IPS-20b (cell line): ENCODE measurements around the gene MYO19.

Experiments used
- H3K27ac ChIP-seq: one replicate; pipeline ENCODE4 v1.5.1; 2013; ENCODE audit warnings: low read length
- H3K27me3 ChIP-seq: 2 replicates; pipeline ENCODE4 v1.6.1; 2013; ENCODE audit warnings: mild to moderate bottlenecking, low read length, inconsistent platforms; ENCODE audit not compliant: insufficient read depth
- H3K36me3 ChIP-seq: 2 replicates; pipeline ENCODE4 v1.6.1; 2013; ENCODE audit warnings: low read depth, mild to moderate bottlenecking, inconsistent platforms, low read length, moderate library complexity; ENCODE audit not compliant: insufficient read depth
- H3K4me1 ChIP-seq: 2 replicates; pipeline ENCODE4 v1.6.1; 2013; ENCODE audit warnings: mild to moderate bottlenecking, control low read depth, inconsistent platforms, low read length, moderate library complexity; ENCODE audit not compliant: insufficient read depth
- H3K4me3 ChIP-seq: 2 replicates; pipeline ENCODE4 v1.5.1; 2013; ENCODE audit warnings: mild to moderate bottlenecking, low read length, inconsistent platforms
- H3K9ac ChIP-seq: 2 replicates; pipeline ENCODE4 v1.6.1; 2013; ENCODE audit warnings: low read depth, mild to moderate bottlenecking, inconsistent platforms, low read length, moderate library complexity
- H3K9me3 ChIP-seq: 2 replicates; pipeline ENCODE4 v1.6.1; 2013; ENCODE audit warnings: mild to moderate bottlenecking, low read depth, low read length, inconsistent platforms; ENCODE audit not compliant: insufficient read depth

Gene MYO19

GRCh38 chr17:36475346-36475970, 59.2 kb downstream of the MYO19 start:
- Histone ChIP-seq H3K36me3 (no peaks in the 10 kb centered on the region), H3K4me3 (no peak overlapping the region), H3K9me3 (no peaks in the 10 kb centered on the region), H3K27ac (no peak overlapping the region), H3K9ac (no peak overlapping the region), H3K4me1 (no peaks in the 10 kb centered on the region), H3K27me3 (peaks cover 11% of the 10 kb centered on the region)

GRCh38 chr17:36474571-36474970, 60.1 kb downstream of the MYO19 start:
- peaks cover 12% of the 10 kb centered on the region for H3K27me3 ChIP-seq

GRCh38 chr17:36470499-36470898, 64.2 kb downstream of the MYO19 start:
- Histone ChIP-seq H3K9ac (no peak overlapping the region), H3K4me1 (no peaks in the 10 kb centered on the region), H3K27ac (no peak overlapping the region), H3K9me3 (no peaks in the 10 kb centered on the region), H3K36me3 (no peaks in the 10 kb centered on the region), H3K4me3 (no peak overlapping the region), H3K27me3 (peaks cover 31% of the 10 kb centered on the region)

More at GRCh38 chr17:36474571-36474970, 60.1 kb downstream of the MYO19 start:
- Histone ChIP-seq H3K9me3 (no peaks in the 10 kb centered on the region), H3K36me3 (no peaks in the 10 kb centered on the region), H3K9ac (no peak overlapping the region), H3K27ac (no peak overlapping the region), H3K4me3 (no peak overlapping the region), H3K4me1 (no peaks in the 10 kb centered on the region)

- H3K27me3 ChIP-seq, result peaks cover 39% of the 10 kb centered on the region
- H3K36me3 ChIP-seq, result no peaks in the 10 kb centered on the region
- H3K27ac ChIP-seq, result no peak overlapping the region
- H3K9me3 ChIP-seq, result no peaks in the 10 kb centered on the region
- no peak overlapping the region for H3K4me3 ChIP-seq
- no peaks in the 10 kb centered on the region for H3K4me1 ChIP-seq
- no peak overlapping the region for H3K9ac ChIP-seq
These were observed 64.9 kb downstream of the MYO19 start for GRCh38 chr17:36469733-36470132.

GRCh38 chr17:36468903-36469635, 65.6 kb downstream of the MYO19 start:
- no peaks in the 10 kb centered on the region for H3K9me3 ChIP-seq
- no peak overlapping the region for H3K9ac ChIP-seq
- peaks cover 40% of the 10 kb centered on the region for H3K27me3 ChIP-seq
- H3K4me3 ChIP-seq, result no peak overlapping the region
- H3K27ac ChIP-seq, result no peak overlapping the region
- no peaks in the 10 kb centered on the region for H3K36me3 ChIP-seq
- H3K4me1 ChIP-seq, result no peaks in the 10 kb centered on the region

GRCh38 chr17:36464765-36465088, 69.9 kb downstream of the MYO19 start:
- Histone ChIP-seq H3K9me3 (no peaks in the 10 kb centered on the region), H3K9ac (no peak overlapping the region), H3K27ac (no peak overlapping the region), H3K27me3 (peaks cover 53% of the 10 kb centered on the region), H3K4me3 (no peak overlapping the region), H3K36me3 (no peaks in the 10 kb centered on the region), H3K4me1 (no peaks in the 10 kb centered on the region)

- Histone ChIP-seq H3K4me3 (peak overlapping the region; percentile 51; the same call in 1 of the 2 replicates), H3K9me3 (no peaks in the 10 kb centered on the region), H3K27ac (no peak overlapping the region), H3K36me3 (no peaks in the 10 kb centered on the region), H3K27me3 (peaks cover 48% of the 10 kb centered on the region), H3K9ac (no peak overlapping the region), H3K4me1 (no peaks in the 10 kb centered on the region)
These were observed 70.5 kb downstream of the MYO19 start for GRCh38 chr17:36463916-36464764.

- peaks cover 30% of the 10 kb centered on the region for H3K27me3 ChIP-seq
These were observed 73.1 kb downstream of the MYO19 start for GRCh38 chr17:36461330-36462110.

GRCh38 chr17:36460265-36460937, 74.3 kb downstream of the MYO19 start:
- Histone ChIP-seq H3K27me3 (peaks cover 27% of the 10 kb centered on the region), H3K9me3 (no peaks in the 10 kb centered on the region), H3K9ac (no peak overlapping the region), H3K27ac (no peak overlapping the region), H3K4me1 (no peaks in the 10 kb centered on the region), H3K36me3 (no peaks in the 10 kb centered on the region), H3K4me3 (no peak overlapping the region)

More at GRCh38 chr17:36461330-36462110, 73.1 kb downstream of the MYO19 start:
- Histone ChIP-seq H3K4me3 (no peak overlapping the region), H3K4me1 (no peaks in the 10 kb centered on the region), H3K36me3 (no peaks in the 10 kb centered on the region), H3K9me3 (no peaks in the 10 kb centered on the region), H3K9ac (no peak overlapping the region), H3K27ac (no peak overlapping the region)

GRCh38 chr17:36459601-36460000, 75.1 kb downstream of the MYO19 start:
- Histone ChIP-seq H3K4me1 (no peaks in the 10 kb centered on the region), H3K27me3 (peaks cover 19% of the 10 kb centered on the region), H3K9me3 (no peaks in the 10 kb centered on the region), H3K27ac (no peak overlapping the region), H3K36me3 (no peaks in the 10 kb centered on the region), H3K4me3 (no peak overlapping the region), H3K9ac (no peak overlapping the region)

GRCh38 chr17:36459045-36459444, 75.6 kb downstream of the MYO19 start:
- H3K4me1 ChIP-seq, result no peaks in the 10 kb centered on the region
- H3K27me3 ChIP-seq, result peaks cover 19% of the 10 kb centered on the region
- no peaks in the 10 kb centered on the region for H3K36me3 ChIP-seq
- H3K4me3 ChIP-seq, result no peak overlapping the region
- H3K9me3 ChIP-seq, result no peaks in the 10 kb centered on the region
- H3K27ac ChIP-seq, result no peak overlapping the region
- H3K9ac ChIP-seq, result no peak overlapping the region
